SU-DHL-6 (cell line): ENCODE measurements around the gene SETD2.

ENCODE experiments used
- H2AFZ ChIP-seq: fragments of 200-600 bp; sonication (generic); 2 replicates; pipeline ENCODE4 v1.6.1; 2014; ENCODE audit warnings: low read depth, mild to moderate bottlenecking, moderate library complexity, mixed read lengths, antibody characterized with exemption, low read length; ENCODE audit not compliant: severe bottlenecking
- H3F3A ChIP-seq: fragments of 200-600 bp; shearing (Covaris generic); 2 replicates; pipeline ENCODE4 v1.6.0; 2016; ENCODE audit warnings: antibody characterized with exemption, mild to moderate bottlenecking; ENCODE audit not compliant: insufficient read depth
- H3K27ac ChIP-seq: fragments of 200-600 bp; sonication (generic); 2 replicates; pipeline ENCODE4 v1.5.1; 2016; ENCODE audit warnings: low read depth, mild to moderate bottlenecking, low read length, moderate library complexity, mixed read lengths
- H3K27me3 ChIP-seq: fragments of 200-600 bp; sonication (generic), shearing (Covaris generic); 2 replicates; pipeline ENCODE4 v1.6.0; 2014; ENCODE audit warnings: mild to moderate bottlenecking, low read length
- H3K36me3 ChIP-seq: fragments of 200-600 bp; sonication (generic); 2 replicates; pipeline ENCODE4 v1.6.1; 2014; ENCODE audit warnings: mild to moderate bottlenecking, low read length, mixed read lengths
- H3K4me2 ChIP-seq: fragments of 300-600, 200-600 bp; shearing (Covaris generic), sonication (generic); 2 replicates; pipeline ENCODE4 v1.6.0; 2014; ENCODE audit warnings: low read length, low read depth, mild to moderate bottlenecking; ENCODE audit not compliant: poor library complexity, severe bottlenecking
- H3K4me3 ChIP-seq: fragments of 200-600 bp; sonication (generic); 2 replicates; pipeline ENCODE4 v1.5.1; 2014; ENCODE audit warnings: antibody characterized with exemption, low read length, mild to moderate bottlenecking, mixed read lengths; ENCODE audit not compliant: insufficient read depth, poor library complexity, severe bottlenecking
- H3K79me2 ChIP-seq: fragments of 200-600 bp; sonication (generic); 2 replicates; pipeline ENCODE4 v1.6.1; 2014; ENCODE audit warnings: mild to moderate bottlenecking, low read length, moderate library complexity; ENCODE audit not compliant: insufficient read depth
- H3K9ac ChIP-seq: fragments of 200-600 bp; sonication (generic); 2 replicates; pipeline ENCODE4 v1.7.0; 2014; ENCODE audit warnings: mild to moderate bottlenecking, low read length
- H3K9me2 ChIP-seq: fragments of 200-600 bp; sonication (generic); replicated peaks from 2 replicates; pipeline ENCODE4 v1.6.1; 2014; ENCODE audit warnings: low read length; ENCODE audit not compliant: insufficient read depth
- H3K9me3 ChIP-seq: fragments of 200-600 bp; sonication (generic); 2 replicates; pipeline ENCODE4 v1.6.1; 2014; ENCODE audit warnings: low read length, mixed read lengths; ENCODE audit not compliant: insufficient read depth
- H4K20me1 ChIP-seq: fragments of 200-600 bp; sonication (generic); 2 replicates; pipeline ENCODE4 v1.6.1; 2014; ENCODE audit warnings: low read depth, mild to moderate bottlenecking, antibody characterized with exemption, low read length, moderate library complexity, mixed read lengths
- EZH2phosphoT487 ChIP-seq: fragments of 200-600 bp; sonication (generic), shearing (Covaris generic); conservative IDR thresholded peaks from 2 replicates; pipeline ENCODE4 v1.6.1; 2018; ENCODE audit warnings: mild to moderate bottlenecking, antibody characterized with exemption, low read length, moderate library complexity, mixed read lengths
- TF ChIP-seq, protein P1 (sequence below): fragments of 200-600 bp; sonication (generic); IDR thresholded peaks from one replicate; pipeline ENCODE4 v1.5.1; 2017; ENCODE audit warnings: antibody characterized with exemption, mild to moderate bottlenecking, low read length, moderate library complexity; ENCODE audit not compliant: insufficient read depth, poor library complexity, severe bottlenecking

Gene SETD2

DNA sequence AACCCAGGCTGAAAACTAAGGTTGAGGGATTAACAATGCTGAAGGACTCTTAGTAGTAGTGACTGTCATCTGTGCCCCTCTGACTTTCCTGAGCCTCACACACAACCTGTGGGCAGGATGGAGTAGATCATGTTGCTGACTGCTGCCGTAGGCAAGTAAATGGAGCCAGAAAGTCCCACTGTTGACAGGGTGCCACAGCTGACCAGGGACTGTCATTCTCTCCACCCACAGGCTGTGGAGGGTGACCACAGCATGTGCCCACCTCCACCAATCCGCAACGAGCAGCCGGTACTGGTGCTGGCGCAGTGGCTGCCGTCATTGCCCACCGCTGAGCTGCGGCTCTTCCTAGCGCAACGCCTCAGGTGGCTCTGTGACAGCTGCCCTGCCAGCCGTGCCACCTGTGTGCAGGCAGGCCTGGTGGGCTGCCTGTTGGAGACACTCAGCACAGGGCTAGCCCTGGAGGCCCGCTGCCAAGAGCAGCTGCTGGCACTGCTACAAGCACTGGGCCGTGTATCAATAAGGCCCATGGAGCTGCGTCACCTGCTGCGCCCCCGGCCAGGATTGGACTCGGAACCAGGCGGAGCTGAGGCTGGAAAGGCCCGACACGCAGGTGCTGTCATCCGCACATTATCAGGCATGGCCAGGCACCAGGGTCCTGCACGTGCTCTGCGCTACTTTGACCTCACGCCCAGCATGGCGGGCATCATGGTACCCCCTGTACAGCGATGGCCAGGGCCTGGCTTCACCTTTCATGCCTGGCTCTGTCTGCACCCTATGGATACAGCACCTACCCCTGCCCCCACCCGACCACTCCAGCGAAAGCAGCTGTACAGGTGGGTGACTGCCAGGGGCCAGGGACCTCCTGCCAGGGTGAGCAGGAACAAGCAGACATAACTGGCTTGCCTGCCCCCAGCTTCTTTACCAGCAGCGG is 168.8 kb downstream of the SETD2 start:
- Histone ChIP-seq H3K4me2 (no peak overlapping the region), H3K27ac (no peak overlapping the region), H3K9ac (no peak overlapping the region), H3K27me3 (no peaks in the 10 kb centered on the region), H3K9me2 (no peaks in the 10 kb centered on the region), H3K4me3 (no peak overlapping the region), H4K20me1 (no peaks in the 10 kb centered on the region), H3K9me3 (no peaks in the 10 kb centered on the region), H2AFZ (no peak overlapping the region), H3F3A (no peaks in the 10 kb centered on the region), H3K79me2 (no peaks in the 10 kb centered on the region), H3K36me3 (no peaks in the 10 kb centered on the region)
- TF ChIP-seq EZH2phosphoT487: no peak
- TF ChIP-seq, protein P1, sequence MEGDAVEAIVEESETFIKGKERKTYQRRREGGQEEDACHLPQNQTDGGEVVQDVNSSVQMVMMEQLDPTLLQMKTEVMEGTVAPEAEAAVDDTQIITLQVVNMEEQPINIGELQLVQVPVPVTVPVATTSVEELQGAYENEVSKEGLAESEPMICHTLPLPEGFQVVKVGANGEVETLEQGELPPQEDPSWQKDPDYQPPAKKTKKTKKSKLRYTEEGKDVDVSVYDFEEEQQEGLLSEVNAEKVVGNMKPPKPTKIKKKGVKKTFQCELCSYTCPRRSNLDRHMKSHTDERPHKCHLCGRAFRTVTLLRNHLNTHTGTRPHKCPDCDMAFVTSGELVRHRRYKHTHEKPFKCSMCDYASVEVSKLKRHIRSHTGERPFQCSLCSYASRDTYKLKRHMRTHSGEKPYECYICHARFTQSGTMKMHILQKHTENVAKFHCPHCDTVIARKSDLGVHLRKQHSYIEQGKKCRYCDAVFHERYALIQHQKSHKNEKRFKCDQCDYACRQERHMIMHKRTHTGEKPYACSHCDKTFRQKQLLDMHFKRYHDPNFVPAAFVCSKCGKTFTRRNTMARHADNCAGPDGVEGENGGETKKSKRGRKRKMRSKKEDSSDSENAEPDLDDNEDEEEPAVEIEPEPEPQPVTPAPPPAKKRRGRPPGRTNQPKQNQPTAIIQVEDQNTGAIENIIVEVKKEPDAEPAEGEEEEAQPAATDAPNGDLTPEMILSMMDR: no peak

DNA sequence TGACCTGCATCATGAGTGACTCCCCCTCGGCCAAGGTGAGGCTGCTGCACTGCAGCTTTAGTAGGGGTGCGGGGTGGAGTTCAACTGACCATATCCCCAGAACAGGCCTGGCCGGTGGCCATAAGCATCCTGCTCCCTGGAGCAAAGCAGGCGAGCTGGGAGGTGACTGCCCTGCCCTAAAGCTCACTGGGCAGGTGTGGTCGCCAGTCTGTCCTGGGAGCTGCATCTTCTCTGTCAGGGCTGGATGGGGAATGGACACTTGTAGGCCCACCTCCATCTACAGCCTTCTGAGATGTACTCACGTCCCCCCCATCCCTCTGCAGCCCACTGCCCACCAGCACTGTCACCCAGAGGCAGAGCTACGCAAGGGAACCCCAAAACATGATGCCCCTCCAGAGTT is 169.9 kb downstream of the SETD2 start:
- Histone ChIP-seq H2AFZ (no peak overlapping the region), H3K9me3 (no peaks in the 10 kb centered on the region), H3K79me2 (no peaks in the 10 kb centered on the region), H4K20me1 (no peaks in the 10 kb centered on the region), H3K9me2 (no peaks in the 10 kb centered on the region), H3F3A (no peaks in the 10 kb centered on the region), H3K27ac (no peak overlapping the region), H3K4me3 (no peak overlapping the region), H3K4me2 (no peak overlapping the region), H3K27me3 (no peaks in the 10 kb centered on the region), H3K9ac (no peak overlapping the region), H3K36me3 (no peaks in the 10 kb centered on the region)
- no peak for TF ChIP-seq EZH2phosphoT487

DNA sequence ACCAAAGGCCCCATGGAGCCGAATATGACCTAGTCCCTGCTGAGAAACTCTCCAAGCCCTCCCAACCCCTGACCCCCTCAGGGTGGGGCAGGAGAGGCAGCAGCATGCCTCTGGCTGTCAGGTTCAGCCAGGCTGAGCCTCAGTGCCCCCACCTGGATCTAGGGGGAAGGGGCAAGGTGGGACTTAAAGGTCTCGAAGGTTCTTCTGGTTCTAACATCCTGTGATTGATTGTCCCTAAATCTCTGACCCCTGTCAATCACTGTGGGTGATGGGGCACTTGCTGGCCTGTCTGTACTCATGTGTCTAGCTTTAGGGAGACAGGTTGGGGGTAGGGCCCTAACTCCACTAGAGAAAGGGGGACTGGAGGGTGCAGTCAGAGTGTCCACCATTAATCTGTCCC is 170.6 kb downstream of the SETD2 start:
- TF ChIP-seq EZH2phosphoT487: no peak
- TF ChIP-seq, protein P1: no peak
- Histone ChIP-seq H3K4me3 (no peak overlapping the region), H3K27me3 (no peaks in the 10 kb centered on the region), H4K20me1 (no peaks in the 10 kb centered on the region), H3K9me2 (no peaks in the 10 kb centered on the region), H3F3A (no peaks in the 10 kb centered on the region), H3K4me2 (no peak overlapping the region), H2AFZ (no peak overlapping the region), H3K79me2 (no peaks in the 10 kb centered on the region), H3K36me3 (no peaks in the 10 kb centered on the region), H3K9me3 (no peaks in the 10 kb centered on the region), H3K27ac (no peak overlapping the region), H3K9ac (no peak overlapping the region)

DNA sequence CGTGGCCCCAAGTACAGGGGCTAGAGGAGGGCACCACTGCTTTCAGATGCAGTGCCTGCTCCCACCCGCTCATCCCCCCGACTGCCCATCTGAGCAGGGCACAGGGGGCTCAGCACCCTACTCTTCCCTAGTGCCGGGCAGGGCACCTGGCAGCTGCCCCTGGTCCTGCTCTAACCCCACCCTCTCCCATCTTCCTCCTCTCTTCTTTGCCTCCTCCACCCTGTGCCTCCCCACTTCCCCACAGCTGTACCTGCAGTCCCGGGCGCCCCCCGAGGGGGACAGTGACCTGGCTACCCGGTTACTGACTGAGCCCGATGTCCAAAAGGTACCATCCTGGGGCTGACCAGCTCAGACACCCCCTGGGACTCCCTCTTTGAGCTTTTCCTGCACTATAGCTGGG is 171.7 kb downstream of the SETD2 start:
- Histone ChIP-seq H3K79me2 (no peaks in the 10 kb centered on the region), H3K27ac (no peak overlapping the region), H3K27me3 (no peaks in the 10 kb centered on the region), H3K4me3 (no peak overlapping the region), H3K4me2 (no peak overlapping the region), H3K36me3 (no peaks in the 10 kb centered on the region), H2AFZ (no peak overlapping the region), H3K9me2 (no peaks in the 10 kb centered on the region), H4K20me1 (no peaks in the 10 kb centered on the region), H3K9me3 (no peaks in the 10 kb centered on the region), H3K9ac (no peak overlapping the region), H3F3A (no peaks in the 10 kb centered on the region)
- no peak for TF ChIP-seq EZH2phosphoT487
- TF ChIP-seq, protein P1: no peak
